NOMO-1 treated with dmso at 0.1 percent for 144 hours (cell line): ENCODE results near the gene TCIRG1.

Source experiments
- DNase-seq: peaks from one replicate; lab custom pipeline; 2025; ENCODE audit not compliant: unreplicated experiment; lab: John Stamatoyannopoulos, UW

TCIRG1 gene

GRCh38 chr11:68051191-68052136 lies 12.6 kb downstream of the TCIRG1 start:
- no peak for DNase-seq

DNA sequence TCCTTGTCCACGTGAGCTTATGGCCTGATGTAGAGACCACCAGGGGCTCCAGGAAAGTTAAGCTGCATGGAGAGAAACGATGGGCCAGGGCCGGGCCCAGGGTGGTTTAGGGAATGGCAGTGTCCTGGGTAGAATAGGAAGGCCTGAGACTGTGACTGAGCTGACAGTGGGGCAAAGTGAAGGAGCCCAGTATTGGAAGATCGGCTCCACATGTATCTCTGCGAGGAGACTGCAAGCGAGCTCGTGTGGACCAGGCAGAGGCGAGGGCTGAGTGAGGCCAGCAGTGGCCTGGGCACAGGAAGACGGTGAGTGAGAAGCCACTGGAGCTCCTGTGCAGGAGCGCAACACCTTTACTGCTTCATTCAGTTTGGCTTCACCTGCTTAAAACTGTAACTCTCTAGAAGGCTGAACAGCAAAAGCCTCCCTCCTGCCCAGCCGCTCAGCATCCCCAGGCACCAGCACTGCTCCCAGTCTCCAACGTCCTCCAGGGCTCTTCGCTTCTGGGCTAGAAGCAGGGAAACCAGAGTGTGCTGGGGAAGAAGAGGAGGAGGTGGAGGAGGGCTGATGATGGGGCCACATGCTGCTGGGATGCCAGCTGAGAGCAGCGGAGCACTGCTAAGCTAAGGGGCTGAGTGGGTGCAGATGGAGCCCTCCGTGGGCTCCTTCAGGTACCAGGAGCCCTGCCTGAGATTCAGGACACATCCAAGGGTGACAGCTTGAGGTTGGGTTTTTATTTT lies 13.5 kb downstream of the TCIRG1 start:
- DNase-seq, result no peak

GRCh38 chr11:68053117-68053516 lies 14.3 kb downstream of the TCIRG1 start:
- DNase-seq, result no peak

DNA sequence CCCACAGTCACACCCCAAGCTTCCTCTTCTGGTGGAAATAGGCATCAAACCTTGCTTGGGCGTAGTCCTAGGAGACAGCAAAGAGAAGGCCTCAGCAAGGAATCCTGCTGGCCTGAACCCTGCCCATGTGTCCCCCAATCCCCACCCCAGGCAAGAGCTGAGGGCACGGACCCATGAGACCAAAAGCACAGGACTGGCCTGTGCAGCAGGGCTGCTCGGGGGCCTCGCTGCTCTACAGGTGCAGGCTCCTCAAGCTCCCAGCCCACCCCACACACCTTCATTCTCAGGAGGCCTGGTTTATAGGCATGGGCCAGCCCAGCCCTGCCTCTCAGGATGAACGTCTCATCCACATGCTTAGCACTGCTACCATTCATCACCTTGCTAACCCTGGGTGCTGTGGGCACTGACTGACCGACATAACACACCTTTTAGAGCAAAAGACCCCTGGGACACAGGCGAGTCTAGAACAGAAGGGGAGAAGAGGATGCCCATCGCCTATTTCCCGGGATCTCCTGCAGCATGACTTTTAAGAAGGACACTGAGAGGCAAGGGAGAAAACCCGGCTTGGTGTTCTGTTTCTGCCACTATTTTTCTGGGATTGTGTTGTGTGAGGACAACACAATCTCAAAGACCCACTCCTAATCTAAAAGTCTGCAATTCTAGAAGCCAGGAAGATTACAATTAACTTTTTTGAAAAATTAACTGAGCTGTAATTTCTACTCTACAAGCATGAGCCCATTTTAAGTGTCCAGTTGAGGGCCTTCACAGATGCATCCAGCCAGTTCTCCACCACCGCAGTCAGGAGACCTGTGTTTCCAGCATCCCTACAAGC lies 15.4 kb downstream of the TCIRG1 start:
- no peak for DNase-seq

- no peak for DNase-seq
Observed at GRCh38 chr11:68056317-68057285, 17.8 kb downstream of the TCIRG1 start.

GRCh38 chr11:68057807-68058206 lies 19.0 kb downstream of the TCIRG1 start:
- no peak for DNase-seq

- DNase-seq, result no peak
Observed at GRCh38 chr11:68061508-68061907, 22.7 kb downstream of the TCIRG1 start.

DNA sequence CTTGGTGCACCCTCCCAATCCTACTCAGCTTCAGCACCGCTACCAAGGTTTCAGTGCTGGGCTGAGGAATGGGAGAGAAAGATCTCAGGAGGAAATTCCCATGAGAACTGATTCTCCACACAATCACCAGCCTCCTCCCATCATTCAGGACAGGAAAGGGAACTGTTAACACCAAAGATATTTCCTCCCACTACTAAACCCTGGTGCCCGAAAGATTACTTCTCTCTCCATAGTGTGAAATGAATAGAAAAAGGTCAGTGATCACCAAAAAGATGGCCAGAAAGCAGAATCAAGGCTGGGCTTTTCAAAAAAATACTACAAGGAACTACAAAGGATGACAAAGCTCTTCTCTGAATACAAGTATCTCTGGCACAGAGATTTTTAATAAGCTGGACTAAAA lies 26.1 kb downstream of the TCIRG1 start:
- no peak for DNase-seq

- DNase-seq, result no peak
Observed at GRCh38 chr11:68065841-68066240, 27.0 kb downstream of the TCIRG1 start.

DNA sequence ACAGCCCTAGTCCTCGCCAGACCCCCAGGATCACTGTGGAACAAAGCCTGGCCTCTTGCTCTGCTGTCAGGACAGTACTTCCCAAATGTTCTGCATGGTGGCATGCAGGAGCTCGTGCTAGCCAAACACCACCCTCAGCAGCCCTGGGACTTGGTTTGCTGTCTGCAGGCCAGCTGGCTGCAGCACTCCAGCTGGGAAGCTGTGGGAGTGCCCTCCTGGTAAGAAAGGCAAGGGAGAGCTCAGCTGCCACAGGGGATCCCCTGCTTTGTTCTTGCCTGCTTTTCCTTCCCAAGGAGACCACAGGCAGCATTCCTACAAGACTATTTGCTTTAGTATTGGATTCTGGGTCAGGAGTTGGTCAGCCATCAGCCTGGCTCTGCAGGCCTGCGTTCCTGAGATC lies 27.9 kb downstream of the TCIRG1 start:
- no peak for DNase-seq

DNA sequence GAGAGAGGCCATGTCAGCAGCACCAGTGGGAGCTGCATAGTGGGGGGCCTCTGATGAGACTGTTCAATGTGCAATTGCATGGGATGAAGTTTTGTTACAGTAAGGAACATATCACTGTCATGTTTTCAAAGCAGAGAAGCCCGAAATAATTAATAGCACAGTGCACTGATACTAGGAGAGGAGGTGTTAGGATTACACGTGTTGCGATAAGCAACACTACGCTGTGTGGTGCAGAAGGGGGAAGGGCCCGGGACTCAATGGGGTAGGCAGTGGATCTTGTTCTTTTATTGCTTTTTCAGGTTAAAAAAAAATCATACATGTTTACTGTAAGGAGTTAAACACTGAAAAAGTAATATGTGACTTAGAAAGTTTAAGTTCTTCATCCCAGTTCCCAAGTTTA lies 29.2 kb downstream of the TCIRG1 start:
- DNase-seq, result no peak

DNA sequence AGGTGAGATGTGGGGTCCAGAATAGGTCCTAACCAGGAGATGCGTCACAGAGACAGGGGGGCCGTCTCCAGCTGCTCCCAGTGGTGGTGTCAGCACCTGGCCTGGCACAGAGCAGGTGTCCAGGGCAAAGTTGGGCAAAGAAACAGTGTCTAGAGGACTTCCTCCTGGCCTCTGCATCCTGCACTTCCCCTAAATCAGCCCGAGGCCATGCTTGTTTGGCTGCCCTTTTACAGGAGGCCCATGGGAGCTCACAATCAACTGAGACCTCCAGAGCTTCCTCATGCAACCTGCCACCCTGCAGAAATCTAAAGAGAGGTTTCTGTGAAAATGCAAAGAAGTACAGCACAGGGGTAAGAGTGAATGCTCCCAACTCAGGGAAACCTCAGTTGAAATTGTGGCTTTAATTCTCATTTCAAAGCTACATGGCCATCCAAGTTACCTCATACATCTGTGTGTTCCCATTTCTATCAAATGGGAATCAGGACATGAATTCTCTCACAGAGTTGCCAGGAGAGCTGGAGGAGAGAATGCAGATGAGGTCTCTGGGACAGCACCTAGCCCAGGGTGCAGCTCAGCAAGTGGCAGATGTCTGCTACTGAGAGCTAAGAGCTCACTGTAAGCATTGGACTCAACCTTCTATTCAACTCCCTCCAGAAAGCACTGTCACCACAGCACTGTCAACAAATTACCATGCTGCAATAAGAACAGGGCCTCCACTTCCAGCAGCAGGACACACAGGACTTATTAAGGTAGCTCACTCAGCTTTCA lies 32.6 kb downstream of the TCIRG1 start:
- peak; percentile 4 for DNase-seq

- no peak for DNase-seq
Observed at GRCh38 chr11:68074584-68075352, 35.9 kb downstream of the TCIRG1 start.

GRCh38 chr11:68076371-68077042 lies 37.7 kb downstream of the TCIRG1 start:
- DNase-seq, result no peak

DNA sequence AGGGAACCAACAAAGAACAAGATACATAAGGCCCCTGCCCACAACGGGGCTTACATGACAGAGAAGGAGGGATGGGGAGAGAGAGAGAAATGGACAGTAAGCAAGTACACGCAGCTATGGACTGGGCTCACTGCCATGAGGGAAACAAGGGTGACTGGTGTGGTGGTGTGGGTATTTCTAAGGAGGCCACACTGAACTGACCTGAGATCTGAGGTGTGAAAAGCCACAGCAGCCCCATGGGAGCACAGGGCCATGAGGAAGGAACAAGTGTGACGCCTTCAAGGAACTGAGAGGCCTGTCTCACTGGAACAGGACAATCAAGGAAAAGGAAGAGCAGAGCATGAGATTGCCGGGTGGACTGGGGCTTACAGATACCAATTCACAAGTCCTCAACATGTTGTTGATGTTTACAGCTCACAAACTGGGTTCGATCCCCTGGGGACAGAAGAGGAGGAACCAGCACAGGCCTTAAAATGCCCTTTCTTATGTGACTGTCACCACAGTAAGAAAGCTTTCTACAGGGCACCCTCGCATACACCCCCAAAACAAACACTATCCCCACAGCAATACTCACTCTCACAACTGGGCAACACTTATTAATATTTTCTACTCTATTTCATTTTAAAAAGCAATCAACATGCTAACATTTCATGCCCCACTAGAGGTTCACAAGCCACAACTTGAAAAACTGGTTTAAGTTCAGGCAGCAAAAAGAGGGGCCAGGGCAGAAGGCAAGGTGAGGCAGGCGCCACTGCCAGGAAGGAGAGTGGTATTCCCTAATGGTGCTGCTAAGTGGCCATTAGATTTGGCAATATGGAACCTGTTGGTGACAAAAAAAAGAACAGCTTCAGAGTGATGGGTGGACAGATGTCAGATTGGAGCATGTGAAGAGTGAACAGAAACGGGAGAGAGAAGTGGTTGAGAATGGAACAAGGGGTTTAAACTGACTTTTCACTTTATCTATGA lies 39.1 kb downstream of the TCIRG1 start:
- no peak for DNase-seq

- DNase-seq, result no peak
Observed at GRCh38 chr11:68080860-68081259, 42.0 kb downstream of the TCIRG1 start.

- no peak for DNase-seq
Observed at GRCh38 chr11:68081691-68082090, 42.9 kb downstream of the TCIRG1 start.
